ENCODE measurements around the gene GLCCI1. TPM values are rescaled to one million over a fixed set of nuclear protein-coding genes. Genes with fewer than 3 reads are reported as not detected.
"Not testable (repeated sequence)": the region's sequence is repeated elsewhere in the genome, so short reads cannot be mapped to it uniquely, and the experiment has no call there.

Gene GLCCI1
- total RNA-seq, 4 donors from 2014 or later, result 6.0 to 22.6 (median 8.5) TPM

DNA sequence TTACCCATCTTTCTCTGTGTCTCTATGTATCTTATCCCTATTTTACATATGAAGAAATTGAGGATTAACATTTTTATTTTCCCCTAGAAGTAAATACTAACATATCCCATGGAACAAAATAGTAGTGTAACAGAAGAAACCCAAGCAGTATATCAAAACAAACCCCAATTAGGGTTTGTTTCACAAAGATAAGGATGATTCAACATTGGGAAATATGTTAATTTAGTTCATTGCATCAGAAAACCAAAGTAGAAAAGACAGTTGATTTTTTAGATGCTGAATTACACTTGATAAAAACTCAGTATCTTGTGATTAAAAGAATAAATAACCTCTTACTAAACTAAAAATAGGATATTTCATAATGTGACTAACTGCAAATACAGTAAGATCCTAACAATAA is 87.8 kb downstream of the GLCCI1 start:
- ATAC-seq (ENCODE audit: low FRiP score) (no peak), DNase-seq (ENCODE audit: low spot score) (no peak)
- TF ChIP-seq, protein P1, sequence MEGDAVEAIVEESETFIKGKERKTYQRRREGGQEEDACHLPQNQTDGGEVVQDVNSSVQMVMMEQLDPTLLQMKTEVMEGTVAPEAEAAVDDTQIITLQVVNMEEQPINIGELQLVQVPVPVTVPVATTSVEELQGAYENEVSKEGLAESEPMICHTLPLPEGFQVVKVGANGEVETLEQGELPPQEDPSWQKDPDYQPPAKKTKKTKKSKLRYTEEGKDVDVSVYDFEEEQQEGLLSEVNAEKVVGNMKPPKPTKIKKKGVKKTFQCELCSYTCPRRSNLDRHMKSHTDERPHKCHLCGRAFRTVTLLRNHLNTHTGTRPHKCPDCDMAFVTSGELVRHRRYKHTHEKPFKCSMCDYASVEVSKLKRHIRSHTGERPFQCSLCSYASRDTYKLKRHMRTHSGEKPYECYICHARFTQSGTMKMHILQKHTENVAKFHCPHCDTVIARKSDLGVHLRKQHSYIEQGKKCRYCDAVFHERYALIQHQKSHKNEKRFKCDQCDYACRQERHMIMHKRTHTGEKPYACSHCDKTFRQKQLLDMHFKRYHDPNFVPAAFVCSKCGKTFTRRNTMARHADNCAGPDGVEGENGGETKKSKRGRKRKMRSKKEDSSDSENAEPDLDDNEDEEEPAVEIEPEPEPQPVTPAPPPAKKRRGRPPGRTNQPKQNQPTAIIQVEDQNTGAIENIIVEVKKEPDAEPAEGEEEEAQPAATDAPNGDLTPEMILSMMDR (IDR thresholded peaks at IDR 0.05), result no peak

DNA sequence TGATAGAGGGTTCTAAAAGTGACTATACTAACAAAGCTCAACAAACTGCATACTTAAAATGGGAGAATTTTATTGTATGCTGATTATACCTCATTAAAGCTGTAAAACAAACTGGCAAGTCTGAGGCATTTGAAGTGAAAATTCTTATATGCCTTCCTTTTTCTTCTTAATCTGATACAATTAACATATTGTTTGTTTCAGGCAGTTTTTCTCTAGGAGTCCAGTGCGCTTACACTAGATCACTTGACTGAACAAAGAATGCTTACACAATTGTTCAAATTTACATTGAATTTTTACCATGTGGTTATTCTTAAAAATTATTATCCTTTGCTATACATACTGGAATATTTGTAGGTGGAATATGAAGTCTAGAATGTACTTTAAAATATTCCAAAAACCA is 89.0 kb downstream of the GLCCI1 start:
- TF ChIP-seq, protein P1 (IDR thresholded peaks at IDR 0.05), result no peak
- no peak for ATAC-seq (ENCODE audit: low FRiP score)
- no peak for DNase-seq (ENCODE audit: low spot score)

DNA sequence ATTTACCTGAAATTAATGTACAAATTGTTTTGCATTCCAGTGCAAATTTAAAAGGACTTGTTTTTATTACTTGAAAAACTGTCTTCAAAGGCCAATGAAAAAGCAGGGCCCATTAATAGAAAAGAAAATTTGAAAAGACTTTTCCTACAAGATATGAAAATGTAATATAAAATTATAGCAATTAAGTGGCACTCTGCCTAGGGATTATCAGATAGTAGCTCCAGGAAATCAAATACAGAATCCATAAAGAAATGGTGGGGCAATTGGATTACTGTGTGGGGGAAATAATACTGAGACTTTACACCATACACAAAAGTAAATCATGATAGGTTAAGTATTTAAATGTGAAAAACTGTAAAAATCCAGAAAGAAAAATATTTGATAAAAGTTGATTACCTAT is 89.7 kb downstream of the GLCCI1 start:
- DNase-seq (ENCODE audit: low spot score) (no peak), ATAC-seq (ENCODE audit: low FRiP score) (no peak)

DNA sequence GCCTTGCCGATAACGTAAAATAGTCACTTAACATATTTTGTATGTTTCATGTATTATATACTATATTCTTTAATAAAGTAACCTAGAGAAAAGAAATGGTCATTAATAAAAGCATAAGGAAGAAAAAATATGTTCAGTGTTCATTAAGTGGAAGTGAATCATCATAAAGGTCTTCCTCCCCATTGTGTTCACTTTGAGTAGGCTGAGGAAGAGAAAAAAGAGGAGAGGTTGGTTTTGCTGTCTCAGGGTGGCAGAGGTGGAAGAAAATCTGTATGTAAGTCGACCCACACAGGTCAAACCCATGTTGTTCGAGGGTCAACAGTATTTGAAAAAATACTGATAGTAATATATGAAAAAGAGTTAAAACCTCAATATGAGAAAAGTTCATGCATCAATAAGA is 90.3 kb downstream of the GLCCI1 start:
- no peak for ATAC-seq (ENCODE audit: low FRiP score)
- no peak for DNase-seq (ENCODE audit: low spot score)
- TF ChIP-seq, protein P1 (IDR thresholded peaks at IDR 0.05), result no peak

More for the DNA sequence above, 89.7 kb downstream of the GLCCI1 start:
- TF ChIP-seq, protein P1 (IDR thresholded peaks at IDR 0.05), result no peak

DNA sequence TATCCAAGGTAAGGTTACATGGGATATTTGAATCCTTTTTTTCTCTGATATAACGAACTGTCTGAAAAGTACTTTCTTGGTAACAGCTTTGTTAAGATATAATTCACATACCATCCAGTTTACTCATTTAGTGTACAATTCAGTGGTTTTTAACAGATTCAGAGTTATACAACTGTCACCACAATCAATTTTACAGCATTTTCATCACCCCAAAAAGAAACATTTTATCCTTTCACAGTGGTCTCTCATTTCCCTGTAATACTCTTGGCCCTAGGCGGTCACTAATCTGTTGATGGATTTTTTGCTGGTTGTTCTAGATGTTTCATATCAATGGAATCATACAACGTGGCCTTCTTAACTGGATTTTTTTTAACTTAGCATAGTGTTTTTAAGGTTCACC is 91.6 kb downstream of the GLCCI1 start:
- no peak for DNase-seq (ENCODE audit: low spot score)

DNA sequence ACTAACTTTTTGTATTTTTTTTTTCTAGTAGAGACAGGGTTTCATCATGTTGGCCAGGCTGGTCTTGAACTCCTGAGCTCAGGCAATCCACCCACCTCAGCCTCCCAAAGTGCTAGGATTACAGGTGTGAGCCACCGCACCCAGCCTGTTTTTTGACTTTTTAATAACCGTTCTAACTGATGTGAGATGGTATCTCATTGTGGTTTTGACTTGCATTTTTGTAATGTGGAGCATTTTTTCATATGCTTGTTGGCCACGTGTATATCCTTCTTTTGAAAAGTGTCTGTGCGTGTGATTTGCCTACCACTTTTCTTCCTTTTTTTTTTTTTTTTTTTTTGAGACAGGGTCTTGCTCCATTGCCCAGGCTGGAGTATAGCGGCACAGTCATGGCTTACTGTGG is 94.7 kb downstream of the GLCCI1 start:
- not testable (repeated sequence) for ATAC-seq (ENCODE audit: low FRiP score)

More for the DNA sequence above, 91.6 kb downstream of the GLCCI1 start:
- ATAC-seq (ENCODE audit: low FRiP score), result no peak
- TF ChIP-seq, protein P1 (IDR thresholded peaks at IDR 0.05), result no peak

DNA sequence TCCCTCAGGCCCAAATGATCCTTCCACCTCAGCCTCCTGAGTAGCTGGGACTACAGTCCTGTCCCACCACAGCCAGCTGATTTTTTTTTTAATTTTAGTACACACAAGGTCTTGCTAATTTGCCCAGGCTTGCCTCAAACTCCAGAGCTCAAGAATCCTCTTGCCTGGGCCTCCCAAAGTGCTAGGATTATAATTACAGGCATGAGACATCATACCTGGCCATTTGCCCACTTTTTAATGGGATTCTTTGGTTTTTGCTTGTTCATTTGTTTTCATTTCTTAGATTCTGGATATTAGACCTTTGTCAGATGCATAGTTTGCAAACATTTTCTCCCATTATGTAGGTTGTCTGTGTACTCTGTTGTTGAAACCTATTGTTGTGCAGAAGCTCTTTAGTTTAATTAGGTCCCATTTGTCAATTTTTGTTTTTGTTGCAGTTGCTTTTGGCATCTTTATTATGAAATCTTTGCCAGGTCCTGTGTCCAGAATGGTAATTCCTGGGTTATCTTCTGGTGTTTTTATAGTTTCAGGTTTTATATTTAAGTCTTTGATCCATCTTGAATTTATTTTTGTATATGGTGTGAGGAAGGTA is 95.2 kb downstream of the GLCCI1 start:
- ATAC-seq (ENCODE audit: low FRiP score) (no peak), DNase-seq (ENCODE audit: low spot score) (no peak)
- TF ChIP-seq, protein P1 (IDR thresholded peaks at IDR 0.05), result no peak

More for the DNA sequence above, 94.7 kb downstream of the GLCCI1 start:
- DNase-seq (ENCODE audit: low spot score), result not testable (repeated sequence)

Data from omental fat pad (tissue), 4 donors.